Spinal cord (tissue), 10 donors: ENCODE results near the gene MT1G. TPM values are rescaled to one million over a fixed set of nuclear protein-coding genes. Genes with fewer than 3 reads are reported as not detected.

ENCODE experiments used
- DNase-seq, 6 donors: peaks; one replicate each; pipeline versions ENCODE4 v3.0.0 to v3.0.0-alpha.2; 2013 to 2015; ENCODE audit warnings: low spot score in 6 of 6, low read depth in 4 of 6
- H3K27ac ChIP-seq: one replicate; pipeline ENCODE4 v1.5.1; 2013; ENCODE audit warnings: low read depth, low read length, control low read depth
- H3K27me3 ChIP-seq: one replicate; pipeline ENCODE4 v1.6.1; 2013; ENCODE audit warnings: low read length; ENCODE audit not compliant: control insufficient read depth, insufficient read depth
- H3K36me3 ChIP-seq: one replicate; pipeline ENCODE4 v1.6.1; 2013; ENCODE audit warnings: low read length; ENCODE audit not compliant: control insufficient read depth, insufficient read depth
- H3K4me1 ChIP-seq: one replicate; pipeline ENCODE4 v1.6.1; 2013; ENCODE audit warnings: low read length; ENCODE audit not compliant: control insufficient read depth, insufficient read depth
- H3K4me3 ChIP-seq: one replicate; pipeline ENCODE4 v1.5.1; 2013; ENCODE audit warnings: low read depth, low read length, control low read depth
- H3K9me3 ChIP-seq: one replicate; pipeline ENCODE4 v1.6.1; 2013; ENCODE audit warnings: low read length; ENCODE audit not compliant: control insufficient read depth, insufficient read depth
- WGBS: methylation state at CpG from one replicate; pipeline ENCODE4 v1.1.5; 2013; ENCODE audit warnings: missing lambda C conversion rate; ENCODE audit not compliant: insufficient coverage; 5-methylcytosine and 5-hydroxymethylcytosine counted together
- polyA plus RNA-seq, 2 donors: library from polyadenylated mRNA; unstranded; fragments of 120-200 nt; gene quantifications; one replicate each; pipeline ENCODE4 v1.2.1, GENCODE V29; 2013; ENCODE audit not compliant: insufficient read length in 2 of 2
- total RNA-seq, 2 donors: library from RNA; depleted of rRNA in 1 of 2; stranded (reverse); fragments of 120-200 nt in 1 of 2; fragments of >200 nt in 1 of 2; gene quantifications; one replicate each; pipeline versions ENCODE4 v1.2.3 to v1.2.4, GENCODE V29; 2013 to 2014
- donor health status: healthy.

Gene MT1G
- total and polyA plus RNA-seq, 4 donors = 1.7 to 3.1 (median 1.9) TPM

DNA sequence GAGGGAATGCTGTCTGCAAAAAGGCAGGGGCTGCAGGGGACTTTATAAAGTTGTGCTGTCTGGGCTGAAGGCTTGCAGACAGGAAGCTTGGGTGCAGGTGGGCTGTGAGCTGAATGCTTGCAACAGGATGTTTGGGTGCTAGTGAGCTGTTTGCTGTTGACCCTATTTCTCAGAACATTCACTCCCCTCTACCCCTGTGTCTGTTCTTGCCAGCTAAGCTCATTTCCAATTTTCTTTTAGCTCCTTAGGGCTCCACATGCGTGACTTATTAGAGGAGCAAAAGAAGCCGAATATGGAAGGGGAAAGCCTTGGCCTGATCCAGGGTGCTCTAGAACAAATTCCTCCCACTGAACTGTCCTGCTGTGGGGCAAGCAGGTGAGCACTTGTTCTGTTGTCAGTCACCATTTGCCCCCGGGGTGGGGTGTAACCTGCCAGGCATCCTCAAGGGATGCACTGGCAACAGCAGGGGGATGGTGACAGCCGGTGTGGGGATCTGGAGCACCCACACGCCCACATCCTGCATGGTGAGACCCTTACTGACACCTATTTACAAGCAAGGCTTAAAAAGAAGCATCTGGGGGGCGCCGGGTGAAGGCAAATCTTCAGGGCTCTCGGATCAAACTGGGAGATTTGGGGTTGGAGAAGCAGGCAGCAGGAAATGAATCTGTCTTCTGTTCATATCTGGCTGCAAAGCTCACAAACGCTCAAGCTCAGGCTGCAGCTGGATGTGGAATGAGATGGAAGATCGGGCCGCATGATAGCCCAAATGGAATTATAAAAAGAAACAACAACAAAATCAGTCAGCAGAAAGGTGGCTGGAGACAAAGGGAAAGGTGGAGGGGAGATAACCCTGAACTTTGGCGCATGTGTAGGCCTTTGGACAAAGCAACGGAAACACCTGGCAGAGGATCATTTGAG is 40.9 kb upstream of the MT1G start:
- no peak for DNase-seq
- Histone ChIP-seq H3K36me3 (no peaks in the 10 kb centered on the region), H3K4me1 (peaks cover 3% of the 10 kb centered on the region), H3K27me3 (no peaks in the 10 kb centered on the region), H3K9me3 (no peaks in the 10 kb centered on the region), H3K27ac (no peak overlapping the region), H3K4me3 (no peak overlapping the region)
- WGBS = 66% methylated on average over 8 of the region's 13 CpGs

DNA sequence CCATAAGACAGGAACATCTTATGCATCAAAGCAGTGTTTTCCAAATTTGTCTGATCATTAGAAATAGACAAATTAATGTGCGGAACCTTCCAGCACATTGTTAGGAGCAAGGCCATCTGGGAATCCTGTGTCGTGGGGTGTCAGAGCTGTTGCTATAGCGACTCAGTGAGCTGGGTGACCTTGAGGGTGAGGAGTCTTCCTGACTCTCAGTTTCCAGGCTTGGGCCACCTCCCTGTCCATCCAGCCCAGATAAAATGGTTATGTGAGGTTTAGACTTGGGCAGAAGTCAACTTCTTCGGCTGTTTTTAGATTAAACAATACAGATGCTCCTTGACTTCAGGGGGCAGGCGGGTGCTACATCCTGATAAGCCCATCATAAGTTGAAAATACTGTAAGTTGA is 35.0 kb upstream of the MT1G start:
- Histone ChIP-seq H3K27me3 (no peaks in the 10 kb centered on the region), H3K4me1 (no peaks in the 10 kb centered on the region), H3K27ac (no peak overlapping the region), H3K36me3 (no peaks in the 10 kb centered on the region), H3K4me3 (no peak overlapping the region), H3K9me3 (no peaks in the 10 kb centered on the region)
- WGBS = 100% methylated on average over 1 of the region's 5 CpGs
- no peak for DNase-seq

DNA sequence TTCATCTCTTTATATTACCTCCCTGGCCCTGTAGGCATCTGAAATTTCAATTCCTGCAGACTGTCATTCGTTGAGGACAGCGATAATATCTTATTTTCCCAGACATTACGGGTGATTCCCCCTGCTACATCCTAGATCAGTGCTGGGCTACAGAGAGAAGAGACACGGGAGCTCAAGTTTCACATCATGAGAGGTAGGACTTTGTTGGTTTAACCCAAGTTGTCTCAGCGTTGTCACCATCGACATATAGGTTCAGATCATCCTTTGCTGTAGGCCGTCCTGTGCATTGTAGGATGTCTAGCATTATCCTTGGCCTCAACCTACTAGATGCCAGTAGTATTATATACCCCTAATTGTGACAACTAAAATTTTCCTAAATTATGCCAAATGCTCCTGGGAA is 33.7 kb upstream of the MT1G start:
- no peak overlapping the region for H3K4me3 ChIP-seq
- no peaks in the 10 kb centered on the region for H3K4me1 ChIP-seq
- 95% methylated on average over 3 of the region's 7 CpGs for WGBS
- H3K9me3 ChIP-seq = no peaks in the 10 kb centered on the region
- no peaks in the 10 kb centered on the region for H3K36me3 ChIP-seq
- no peak for DNase-seq
- H3K27me3 ChIP-seq = no peaks in the 10 kb centered on the region
- H3K27ac ChIP-seq = no peak overlapping the region

DNA sequence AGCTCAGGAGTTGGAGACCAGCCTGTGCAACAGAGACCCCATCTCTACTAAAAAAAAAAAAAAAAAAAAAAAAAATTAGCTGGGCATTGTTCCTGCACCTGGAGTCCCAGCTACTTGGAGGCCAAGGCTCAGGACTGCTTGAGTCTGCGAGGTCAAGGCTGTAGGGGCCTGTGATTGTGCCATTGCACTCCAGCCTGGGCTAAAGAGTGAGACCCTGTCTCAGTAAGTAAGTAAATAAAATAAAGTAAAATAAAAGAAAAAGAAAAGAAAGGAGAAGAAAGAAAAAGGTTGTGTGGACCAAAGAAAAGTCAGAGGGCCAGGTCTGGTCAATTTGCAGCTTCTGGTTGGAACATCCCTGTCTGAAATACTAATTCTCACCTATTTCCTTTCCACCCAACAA is 32.8 kb upstream of the MT1G start:
- H3K9me3 ChIP-seq = no peaks in the 10 kb centered on the region
- no peak overlapping the region for H3K27ac ChIP-seq
- H3K36me3 ChIP-seq = no peaks in the 10 kb centered on the region
- no peak for DNase-seq
- no peaks in the 10 kb centered on the region for H3K4me1 ChIP-seq
- H3K4me3 ChIP-seq = no peak overlapping the region
- no peaks in the 10 kb centered on the region for H3K27me3 ChIP-seq
- WGBS = 100% methylated on average over 1 of the region's 1 CpG

DNA sequence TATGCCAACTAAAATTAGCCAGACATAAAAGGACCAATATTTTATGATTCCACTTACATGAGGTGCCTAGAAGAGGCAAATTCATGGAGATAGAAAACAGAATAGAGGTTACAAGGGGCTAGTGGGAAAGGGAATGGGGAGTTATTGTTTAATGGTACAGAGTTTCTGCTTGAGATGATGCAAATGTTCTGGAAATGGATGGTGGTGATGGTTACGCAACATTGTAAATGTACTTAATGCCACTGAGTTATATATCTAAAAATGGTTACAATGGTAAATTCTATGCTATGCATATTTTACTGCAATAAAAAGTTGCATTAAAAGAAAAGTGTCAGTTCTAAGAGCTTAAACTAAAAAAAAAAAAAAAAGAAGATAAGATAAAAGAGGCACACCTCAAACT is 32.3 kb upstream of the MT1G start:
- no CpG with 5 or more reads among the region's 1 CpG for WGBS
- Histone ChIP-seq H3K4me3 (no peak overlapping the region), H3K9me3 (no peaks in the 10 kb centered on the region), H3K27me3 (no peaks in the 10 kb centered on the region), H3K27ac (no peak overlapping the region), H3K36me3 (no peaks in the 10 kb centered on the region), H3K4me1 (no peaks in the 10 kb centered on the region)
- no peak for DNase-seq

DNA sequence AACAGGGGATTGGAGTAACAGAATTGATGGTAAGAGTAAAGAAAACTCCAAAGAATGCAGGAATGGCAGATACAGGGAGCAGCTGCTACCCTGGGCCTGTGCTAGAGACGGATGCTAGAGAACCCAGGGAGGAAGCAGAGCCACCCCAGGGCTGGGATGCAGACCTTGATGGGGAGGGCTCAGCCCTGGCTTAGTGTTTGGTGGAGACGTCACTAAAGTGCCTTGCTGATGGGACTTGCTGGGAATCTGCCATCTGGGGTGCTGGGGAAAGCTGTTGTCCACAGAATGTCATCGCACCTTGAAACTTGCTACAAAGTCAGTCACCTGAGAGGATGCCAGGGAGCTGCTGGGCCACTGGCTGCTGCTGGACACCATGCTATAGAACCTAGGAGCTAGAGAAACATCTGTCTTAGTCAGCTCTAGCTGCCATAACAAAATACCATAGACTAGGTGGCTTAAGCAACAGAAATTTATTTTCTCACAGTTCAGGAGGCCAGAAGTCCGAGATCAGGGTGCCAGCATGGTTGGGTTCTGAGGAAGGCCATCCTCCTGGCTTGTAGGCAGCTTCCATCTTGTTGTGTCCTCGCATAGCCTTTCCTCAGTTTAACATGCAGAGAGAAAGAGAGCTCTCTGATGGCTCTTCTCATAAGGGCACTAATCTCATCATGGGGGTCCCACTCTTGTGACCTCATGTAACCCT is 29.7 kb upstream of the MT1G start:
- no peaks in the 10 kb centered on the region for H3K4me1 ChIP-seq
- H3K36me3 ChIP-seq = no peaks in the 10 kb centered on the region
- no peaks in the 10 kb centered on the region for H3K27me3 ChIP-seq
- WGBS = 92% methylated on average over 5 of the region's 5 CpGs
- H3K27ac ChIP-seq = no peak overlapping the region
- H3K4me3 ChIP-seq = no peak overlapping the region
- no peak for DNase-seq
- H3K9me3 ChIP-seq = no peaks in the 10 kb centered on the region

DNA sequence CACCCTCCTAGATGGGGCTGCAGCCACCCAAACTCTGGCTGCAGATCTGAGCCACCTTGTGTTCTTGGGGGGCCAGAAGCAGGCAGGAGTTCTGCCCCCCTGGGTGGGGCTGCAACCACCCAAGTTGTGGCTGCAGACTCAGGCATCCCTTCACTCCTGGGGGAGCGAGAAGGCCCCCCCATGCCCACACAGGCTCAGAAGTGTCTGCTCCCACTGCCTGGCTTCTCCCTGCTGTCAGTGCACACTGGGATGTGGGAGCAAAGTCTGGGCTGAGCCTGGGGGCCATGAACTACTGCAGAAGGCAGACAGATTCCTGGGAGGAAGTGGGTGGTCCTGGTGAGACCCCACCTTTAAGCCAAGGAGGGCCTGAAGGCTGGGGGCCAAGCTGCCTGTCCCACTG is 27.4 kb upstream of the MT1G start:
- H3K27me3 ChIP-seq = no peaks in the 10 kb centered on the region
- 80% methylated on average over 1 of the region's 1 CpG for WGBS
- no peak overlapping the region for H3K4me3 ChIP-seq
- H3K36me3 ChIP-seq = no peaks in the 10 kb centered on the region
- DNase-seq = no peak
- no peaks in the 10 kb centered on the region for H3K9me3 ChIP-seq
- no peak overlapping the region for H3K27ac ChIP-seq
- H3K4me1 ChIP-seq = no peaks in the 10 kb centered on the region

DNA sequence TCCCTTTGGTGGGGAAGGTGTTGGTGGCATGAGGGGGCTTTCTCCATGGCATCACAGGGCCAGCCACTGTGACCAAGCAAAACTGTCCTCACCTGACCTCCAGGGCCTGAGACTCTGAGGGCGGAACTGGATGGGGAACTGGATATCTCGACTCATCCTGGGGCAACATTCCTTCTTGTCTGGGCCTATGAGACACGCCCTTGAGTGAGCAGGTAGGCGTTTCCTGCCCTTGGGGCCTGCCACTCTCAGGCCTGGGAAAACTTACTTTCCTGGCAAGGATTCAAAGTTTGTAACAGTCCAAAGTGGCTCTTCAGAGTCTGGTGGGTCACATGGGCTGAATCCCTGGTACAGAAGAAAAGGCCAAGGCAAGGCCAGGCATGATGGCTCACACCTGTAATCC is 24.0 kb upstream of the MT1G start:
- H3K4me1 ChIP-seq = no peaks in the 10 kb centered on the region
- H3K36me3 ChIP-seq = no peaks in the 10 kb centered on the region
- DNase-seq = no peak
- H3K27ac ChIP-seq = no peak overlapping the region
- no peaks in the 10 kb centered on the region for H3K27me3 ChIP-seq
- WGBS = 73% methylated on average over 4 of the region's 4 CpGs
- H3K9me3 ChIP-seq = no peaks in the 10 kb centered on the region
- H3K4me3 ChIP-seq = no peak overlapping the region

DNA sequence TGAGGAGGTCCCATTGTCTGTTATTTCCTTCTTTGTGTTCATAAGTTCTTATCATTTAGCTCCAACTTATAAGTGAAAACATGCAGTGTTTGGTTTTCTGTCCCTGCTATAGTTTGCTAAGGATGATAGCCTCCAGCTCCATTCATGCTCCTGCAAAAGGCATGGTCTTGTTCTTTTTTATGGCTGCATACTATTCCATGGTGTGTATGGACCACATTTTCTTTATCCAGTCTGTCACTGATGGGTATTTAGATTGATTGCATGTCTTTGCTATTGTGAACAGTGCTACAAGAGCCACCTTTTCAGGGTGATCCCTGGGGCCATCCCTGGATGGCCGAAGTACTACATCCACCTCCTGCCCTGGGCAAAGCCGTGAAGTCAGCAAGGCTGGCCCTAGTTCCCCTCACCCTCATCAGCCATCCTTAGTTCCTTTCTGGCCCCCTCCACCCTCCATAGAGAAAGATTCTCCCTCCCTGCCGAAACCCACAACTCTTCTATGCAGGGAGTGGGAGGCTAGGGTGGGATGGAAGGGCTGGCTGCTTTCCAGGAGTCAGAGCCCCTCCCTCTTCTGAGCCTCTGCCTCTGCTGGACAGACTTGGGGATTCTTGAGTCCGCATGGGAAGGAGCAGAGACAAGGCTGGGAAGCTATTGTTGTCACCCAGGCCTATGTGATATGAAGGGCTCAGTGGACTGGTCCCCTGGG is 22.7 kb upstream of the MT1G start:
- WGBS = 83% methylated on average over 3 of the region's 4 CpGs
- no peaks in the 10 kb centered on the region for H3K36me3 ChIP-seq
- H3K4me3 ChIP-seq = no peak overlapping the region
- DNase-seq = no peak
- H3K9me3 ChIP-seq = peaks cover 2% of the 10 kb centered on the region
- no peaks in the 10 kb centered on the region for H3K4me1 ChIP-seq
- no peak overlapping the region for H3K27ac ChIP-seq
- H3K27me3 ChIP-seq = no peaks in the 10 kb centered on the region
